Measurements from ENCODE around the gene RP2. TPM values are rescaled to one million over a fixed set of nuclear protein-coding genes. Genes with fewer than 3 reads are reported as not detected.

Gene RP2
- total RNA-seq, 2 donors from 2014 or later, result 6.0 to 7.6 TPM

GRCh38 chrX:46912603-46913491 lies 76.0 kb downstream of the RP2 start:
- TF ChIP-seq, protein P1, sequence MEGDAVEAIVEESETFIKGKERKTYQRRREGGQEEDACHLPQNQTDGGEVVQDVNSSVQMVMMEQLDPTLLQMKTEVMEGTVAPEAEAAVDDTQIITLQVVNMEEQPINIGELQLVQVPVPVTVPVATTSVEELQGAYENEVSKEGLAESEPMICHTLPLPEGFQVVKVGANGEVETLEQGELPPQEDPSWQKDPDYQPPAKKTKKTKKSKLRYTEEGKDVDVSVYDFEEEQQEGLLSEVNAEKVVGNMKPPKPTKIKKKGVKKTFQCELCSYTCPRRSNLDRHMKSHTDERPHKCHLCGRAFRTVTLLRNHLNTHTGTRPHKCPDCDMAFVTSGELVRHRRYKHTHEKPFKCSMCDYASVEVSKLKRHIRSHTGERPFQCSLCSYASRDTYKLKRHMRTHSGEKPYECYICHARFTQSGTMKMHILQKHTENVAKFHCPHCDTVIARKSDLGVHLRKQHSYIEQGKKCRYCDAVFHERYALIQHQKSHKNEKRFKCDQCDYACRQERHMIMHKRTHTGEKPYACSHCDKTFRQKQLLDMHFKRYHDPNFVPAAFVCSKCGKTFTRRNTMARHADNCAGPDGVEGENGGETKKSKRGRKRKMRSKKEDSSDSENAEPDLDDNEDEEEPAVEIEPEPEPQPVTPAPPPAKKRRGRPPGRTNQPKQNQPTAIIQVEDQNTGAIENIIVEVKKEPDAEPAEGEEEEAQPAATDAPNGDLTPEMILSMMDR (IDR thresholded peaks at IDR 0.05), result peak in 3 of 4 experiments; percentile 19 to 58 (median 47)
- TF ChIP-seq POLR2A (IDR thresholded peaks at IDR 0.05), result no peak
- Histone ChIP-seq H3K27ac (peak overlapping the region; percentile 64), H3K9me3 (no peaks in the 10 kb centered on the region), H3K4me3 (peak overlapping the region; percentile 51 to 58), H3K36me3 (no peaks in the 10 kb centered on the region), H3K4me1 (replicated peaks) (no peaks in the 10 kb centered on the region), H3K27me3 (replicated peaks; ENCODE audit: insufficient read depth) (no peaks in the 10 kb centered on the region)
- peak; percentile 4 for DNase-seq (ENCODE audit: low spot score)
- WGBS, result 1% methylated on average over 14 of the region's 109 CpGs
- intact Hi-C loops (cut with DNase I), result loop anchor here (10.0 kb wide), 1 partner anchor 52 kb away; no protein-coding TSS in a partner anchor

GRCh38 chrX:46913667-46914066 lies 76.8 kb downstream of the RP2 start:
- Histone ChIP-seq H3K27me3 (replicated peaks; ENCODE audit: insufficient read depth) (no peaks in the 10 kb centered on the region), H3K4me1 (replicated peaks) (no peaks in the 10 kb centered on the region)
- intact Hi-C loops (cut with DNase I), result loop anchor here (10.0 kb wide), 1 partner anchor 51 kb away; no protein-coding TSS in a partner anchor

GRCh38 chrX:46916273-46916672 lies 79.4 kb downstream of the RP2 start:
- no peak for TF ChIP-seq POLR2AphosphoS5 (IDR thresholded peaks at IDR 0.05)
- TF ChIP-seq, protein P1 (IDR thresholded peaks at IDR 0.05), result no peak
- WGBS, result 73% methylated on average over 2 of the region's 2 CpGs
- Histone ChIP-seq H3K27me3 (replicated peaks; ENCODE audit: insufficient read depth) (no peaks in the 10 kb centered on the region), H3K4me1 (replicated peaks) (no peaks in the 10 kb centered on the region), H3K4me3 (no peak overlapping the region), H3K9me3 (no peaks in the 10 kb centered on the region), H3K36me3 (no peaks in the 10 kb centered on the region), H3K27ac (no peak overlapping the region)
- intact Hi-C loops (cut with DNase I), result loop anchor here (10.0 kb wide), 1 partner anchor 49 kb away; no protein-coding TSS in a partner anchor
- DNase-seq (ENCODE audit: low spot score), result no peak

More at GRCh38 chrX:46913667-46914066, 76.8 kb downstream of the RP2 start:
- H3K36me3 ChIP-seq, result no peaks in the 10 kb centered on the region
- peak overlapping the region in 1 of 2 donors; percentile 64 for H3K27ac ChIP-seq
- TF ChIP-seq POLR2AphosphoS5 (IDR thresholded peaks at IDR 0.05) (no peak), POLR2A (IDR thresholded peaks at IDR 0.05) (no peak)
- TF ChIP-seq, protein P1 (IDR thresholded peaks at IDR 0.05), result no peak
- 3% methylated on average over 9 of the region's 14 CpGs for WGBS
- H3K9me3 ChIP-seq, result no peaks in the 10 kb centered on the region
- peak overlapping the region; percentile 51 to 58 for H3K4me3 ChIP-seq
- peak; percentile 26 for DNase-seq (ENCODE audit: low spot score)

DNA sequence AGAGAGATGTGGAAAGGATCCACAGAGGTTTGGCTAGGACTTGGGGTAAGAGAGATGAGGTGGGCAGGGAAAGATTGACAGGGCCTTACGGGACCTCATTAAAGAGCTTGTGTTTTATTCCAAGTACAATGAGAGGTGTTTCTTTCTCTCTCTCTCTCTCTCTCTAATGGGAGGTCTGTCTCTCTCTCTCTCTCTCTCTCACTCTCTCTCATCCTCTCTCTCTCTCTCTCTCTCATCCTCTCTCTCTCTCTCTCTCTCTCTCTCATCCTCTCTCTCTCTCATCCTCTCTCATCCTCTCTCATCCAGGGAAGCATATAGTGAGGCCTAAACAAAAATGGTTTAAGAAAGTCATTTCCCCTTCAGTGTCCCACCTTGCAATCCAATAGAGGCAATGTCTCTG lies 80.8 kb downstream of the RP2 start:
- intact Hi-C loops (cut with DNase I), result loop anchor here (10.0 kb wide), 1 partner anchor 47 kb away; no protein-coding TSS in a partner anchor
- H3K4me1 ChIP-seq (replicated peaks), result no peaks in the 10 kb centered on the region
- H3K4me3 ChIP-seq, result no peak overlapping the region
- no peaks in the 10 kb centered on the region for H3K27me3 ChIP-seq (replicated peaks; ENCODE audit: insufficient read depth)
- H3K27ac ChIP-seq, result no peak overlapping the region
- no peaks in the 10 kb centered on the region for H3K36me3 ChIP-seq
- TF ChIP-seq, protein P1 (IDR thresholded peaks at IDR 0.05), result no peak
- TF ChIP-seq POLR2A (IDR thresholded peaks at IDR 0.05) (no peak), POLR2AphosphoS5 (IDR thresholded peaks at IDR 0.05) (no peak)
- WGBS, result 88% methylated on average over 1 of the region's 1 CpG
- no peaks in the 10 kb centered on the region for H3K9me3 ChIP-seq
- DNase-seq (ENCODE audit: low spot score), result no peak
